Endothelial cell of umbilical vein (primary cell): ENCODE data around the gene PTCH2. TPM values are rescaled to one million over a fixed set of nuclear protein-coding genes. Genes with fewer than 3 reads are reported as not detected.

ENCODE experiments used
- BruUV-seq: library from RNA; stranded (reverse); fragments of 400-500 nt; replicated peaks from 2 replicates; lab custom pipeline; 2021; lab: Mats Ljungman, UMichigan
- CTCF ChIA-PET: fragments of 300-600, 350-600 bp; sonication (Branson Sonifier 250); formaldehyde crosslinking; loops from one replicate; lab custom pipeline; 2021; ENCODE audit warnings: antibody characterized with exemption, inconsistent platforms; lab: Charles Lee
- POLR2A ChIA-PET: fragments of 300-600, 350-600 bp; sonication (Branson Sonifier 250); formaldehyde crosslinking; loops from one replicate; lab custom pipeline; 2021; ENCODE audit warnings: antibody characterized with exemption, inconsistent platforms; lab: Charles Lee
- DNase-seq: peaks from one replicate; pipeline ENCODE4 v3.0.0-alpha.2; 2011; ENCODE audit warnings: low read depth, low spot score
- FAIRE-seq: peaks from 2 replicates; lab custom pipeline; 2011; peaks lifted over from hg19 to GRCh38; lab: Jason Lieb, UNC
- H2AFZ ChIP-seq: 2 replicates; pipeline ENCODE4 v1.6.0; 2012; ENCODE audit warnings: low read depth, low read length, control low read depth, inconsistent platforms
- H3K27ac ChIP-seq: 2 replicates; pipeline ENCODE4 v1.5.1; 2011; ENCODE audit warnings: low read depth, mild to moderate bottlenecking, control low read depth, low read length, moderate library complexity; ENCODE audit not compliant: insufficient read depth
- H3K27me3 ChIP-seq, 2 experiments: 2 replicates each; pipeline versions ENCODE4 v1.6.0 to v1.6.1; 2011; ENCODE audit warnings: low read length in 2 of 2, mixed read lengths in 1 of 2; ENCODE audit not compliant: control insufficient read depth in 2 of 2, insufficient read depth in 2 of 2
- H3K36me3 ChIP-seq, 2 experiments: 2 replicates in 1 of 2; 3 replicates in 1 of 2; pipeline ENCODE4 v1.5.1; 2011; ENCODE audit warnings: low read length in 2 of 2, mild to moderate bottlenecking in 1 of 2, moderate library complexity in 1 of 2; ENCODE audit not compliant: control insufficient read depth in 2 of 2, insufficient read depth in 2 of 2; ENCODE audit errors: extremely low read depth in 1 of 2
- H3K4me1 ChIP-seq: 3 replicates; pipeline ENCODE4 v1.5.1; 2011; ENCODE audit warnings: mild to moderate bottlenecking, low read length; ENCODE audit not compliant: control insufficient read depth, insufficient read depth; ENCODE audit errors: extremely low read depth
- H3K4me2 ChIP-seq: 2 replicates; pipeline ENCODE4 v1.6.1; 2011; ENCODE audit warnings: low read length, control low read depth, mixed read lengths; ENCODE audit not compliant: insufficient read depth
- H3K4me3 ChIP-seq, 3 experiments: fragments of 200-600 bp in 1 of 3; sonication (generic), shearing (Covaris generic) in 1 of 3; replicated peaks in 1 of 3; 2 replicates each; pipeline ENCODE4 v1.5.1; 2011 to 2016; ENCODE audit warnings: control low read depth in 3 of 3, low read length in 3 of 3, mild to moderate bottlenecking in 2 of 3, inconsistent platforms in 1 of 3, low read depth in 1 of 3, moderate library complexity in 1 of 3; ENCODE audit not compliant: insufficient read depth in 1 of 3
- H3K79me2 ChIP-seq: 2 replicates; pipeline ENCODE4 v1.6.0; 2012; ENCODE audit warnings: low read length, inconsistent platforms; ENCODE audit not compliant: control insufficient read depth, insufficient read depth
- H3K9ac ChIP-seq: replicated peaks from 2 replicates; pipeline ENCODE3; 2011; ENCODE audit warnings: low read length, control low read depth; ENCODE audit not compliant: insufficient read depth; ENCODE audit errors: extremely low read depth
- H3K9me1 ChIP-seq: replicated peaks from 3 replicates; pipeline ENCODE4 v1.6.0; 2011; ENCODE audit warnings: mild to moderate bottlenecking, low read length; ENCODE audit not compliant: control insufficient read depth, insufficient read depth; ENCODE audit errors: extremely low read depth
- H3K9me3 ChIP-seq: replicated peaks from 2 replicates; pipeline ENCODE4 v1.5.1; 2012; ENCODE audit warnings: low read length, inconsistent platforms; ENCODE audit not compliant: control insufficient read depth, insufficient read depth
- H4K20me1 ChIP-seq: replicated peaks from 2 replicates; pipeline ENCODE3; 2011; ENCODE audit warnings: mild to moderate bottlenecking, low read length; ENCODE audit not compliant: control insufficient read depth, insufficient read depth; ENCODE audit errors: extremely low read depth
- CTCF ChIP-seq, 2 donors: IDR thresholded peaks; 1 replicate in 1 of 2; 2 replicates in 1 of 2; pipeline ENCODE4 v1.5.1; 2011; ENCODE audit warnings: low read length in 2 of 2, mild to moderate bottlenecking in 2 of 2, moderate library complexity in 2 of 2, control low read depth in 1 of 2, inconsistent platforms in 1 of 2, low read depth in 1 of 2; ENCODE audit not compliant: insufficient read depth in 1 of 2; ENCODE audit errors: extremely low read depth in 1 of 2
- EZH2 ChIP-seq: IDR thresholded peaks from 2 replicates; pipeline ENCODE4 v1.6.1; 2012; ENCODE audit warnings: borderline replicate concordance, low read depth, mild to moderate bottlenecking, moderate library complexity, low read length, inconsistent platforms; ENCODE audit not compliant: severe bottlenecking
- FOS ChIP-seq: IDR thresholded peaks from 2 replicates; pipeline ENCODE4 v1.6.1; 2011; ENCODE audit warnings: mild to moderate bottlenecking, low read length, moderate library complexity, borderline replicate concordance; ENCODE audit not compliant: insufficient read depth
- GATA2 ChIP-seq: IDR thresholded peaks from 2 replicates; pipeline ENCODE4 v1.7.0; 2011; ENCODE audit warnings: low read depth, mild to moderate bottlenecking, moderate library complexity, mixed read lengths, low read length; ENCODE audit not compliant: insufficient read length, insufficient read depth
- MAX ChIP-seq: IDR thresholded peaks from 2 replicates; pipeline ENCODE4 v1.6.1; 2011; ENCODE audit not compliant: insufficient read depth, insufficient read length
- MYC ChIP-seq: IDR thresholded peaks from one replicate; pipeline ENCODE4 v1.6.1; 2011; ENCODE audit warnings: mild to moderate bottlenecking, low read depth, low read length
- dilution Hi-C: fragments of 300-500 bp; cut with MboI; formaldehyde crosslinking; loops from one replicate; pipeline ENCODE4 v1.15.0; 2019; ENCODE audit warnings: low sequenced_read_pairs; ENCODE audit not compliant: extremely low pct_ligation_motif_present
- intact Hi-C: fragments of 100-400 bp; cut with micrococcal nuclease; formaldehyde crosslinking; loops from one replicate; pipeline ENCODE4 v1.10.0; 2022
- polyA plus RNA-seq, 4 experiments: library from polyadenylated mRNA; depleted of rRNA in 3 of 4; stranded (reverse) in 3 of 4; unstranded in 1 of 4; fragments of >200 nt; gene quantifications; 2 replicates each; pipeline versions ENCODE4 v1.2.1 to v1.2.3, GENCODE V29; 2011 to 2012; ENCODE audit warnings: missing spikeins in 1 of 4
- total RNA-seq: library from RNA; stranded (reverse); gene quantifications from 2 replicates; pipeline ENCODE4 v1.2.3, GENCODE V29; 2021

Gene PTCH2
- total and polyA plus RNA-seq, 2 donors (not counting 3 experiments of a cell fraction or from before 2014, with no cell fraction given) = 1.8 TPM

- ChIA-PET CTCF (interaction anchor here (0.8 to 1.3 kb wide), 4 partner anchors 30 to 43 kb away, joined by 3 read pairs; partner anchors contain the start of gene PLK3), POLR2A (interaction anchor here (1.2 kb wide), 1 partner anchor 10 kb away, joined by 3 read pairs; no protein-coding TSS in a partner anchor)
- Histone ChIP-seq H3K79me2 (no peaks in the 10 kb centered on the region), H2AFZ (no peak overlapping the region), H3K27ac (no peak overlapping the region), H3K4me1 (no peaks in the 10 kb centered on the region), H3K9me1 (no peaks in the 10 kb centered on the region), H3K4me3 (no peak overlapping the region), H3K36me3 (no peaks in the 10 kb centered on the region), H3K4me2 (no peak overlapping the region), H3K27me3 (no peaks in the 10 kb centered on the region), H3K9ac (no peak overlapping the region), H4K20me1 (no peaks in the 10 kb centered on the region), H3K9me3 (no peaks in the 10 kb centered on the region)
- DNase-seq (no peak), FAIRE-seq (no peak)
- no TSS peak for BruUV-seq
- TF ChIP-seq MYC = no peak
- no peak for TF ChIP-seq MAX
- TF ChIP-seq EZH2 = no peak
- TF ChIP-seq FOS = no peak
- no peak for TF ChIP-seq GATA2
- TF ChIP-seq CTCF (IDR thresholded peaks at IDR 0.05; ENCODE audit: extremely low read depth in 1 of 2, insufficient read depth in 1 of 2, low read depth in 1 of 2, low read length in 2 of 2) = no peak
- intact Hi-C loops (loop anchor here (10.0 kb wide), 1 partner anchor 665 kb away; the partner anchor contains the start of gene TESK2), dilution Hi-C loops (no loop called here)
Observed at GRCh38 chr1:44829506-44830384, 13.3 kb downstream of the PTCH2 start.
